Liver (tissue), 3 donors: ENCODE results near the gene SATB2.

Source experiments
- ATF3 ChIP-seq: IDR thresholded peaks from 2 replicates; pipeline ENCODE4 v1.6.1; 2016; ENCODE audit warnings: antibody characterized with exemption
- CTCF ChIP-seq: fragments of 150-350 bp; IDR thresholded peaks from 2 replicates; pipeline ENCODE4 v1.5.1; 2017; ENCODE audit warnings: improper control_type of control experiment, low read depth, low read length; ENCODE audit not compliant: missing input control
- FOXA1 ChIP-seq: IDR thresholded peaks from 2 replicates; pipeline ENCODE4 v1.6.1; 2016; ENCODE audit warnings: antibody characterized with exemption
- FOXA2 ChIP-seq: IDR thresholded peaks from 2 replicates; pipeline ENCODE4 v1.6.1; 2016; ENCODE audit warnings: antibody characterized with exemption
- GABPA ChIP-seq, 2 donors: IDR thresholded peaks in 1 of 2; conservative IDR thresholded peaks in 1 of 2; 2 replicates each; pipeline ENCODE4 v1.6.1; 2016; ENCODE audit warnings: antibody characterized with exemption in 2 of 2, mild to moderate bottlenecking in 1 of 2, moderate library complexity in 1 of 2
- MAX ChIP-seq: IDR thresholded peaks from 2 replicates; pipeline ENCODE4 v1.6.1; 2016; ENCODE audit warnings: antibody characterized with exemption
- REST ChIP-seq: IDR thresholded peaks from 2 replicates; pipeline ENCODE4 v1.6.1; 2016; ENCODE audit warnings: antibody characterized with exemption, mild to moderate bottlenecking
- SP1 ChIP-seq: IDR thresholded peaks from 2 replicates; pipeline ENCODE4 v1.6.1; 2018; ENCODE audit warnings: antibody characterized with exemption, mild to moderate bottlenecking
- YY1 ChIP-seq: IDR thresholded peaks from 2 replicates; pipeline ENCODE4 v1.6.1; 2016; ENCODE audit warnings: antibody characterized with exemption, mild to moderate bottlenecking
- donor health status: healthy.
- donor health status: healthy.

- no peak for TF ChIP-seq CTCF
- TF ChIP-seq YY1: no peak
- TF ChIP-seq ATF3: no peak
- TF ChIP-seq FOXA1: no peak
- no peak for TF ChIP-seq GABPA (IDR thresholded peaks at IDR 0.05 in 1 of 2, conservative IDR thresholded peaks at IDR 0.05 in 1 of 2)
- no peak for TF ChIP-seq SP1
- TF ChIP-seq MAX: no peak
- TF ChIP-seq FOXA2: no peak
- TF ChIP-seq REST: no peak
Measured at GRCh38 chr2:199342334-199342733, 115.4 kb downstream of the SATB2 start.
